HG03432 (cell line): Measurements from ENCODE around the gene SLC6A19.

Experiments used
- ATAC-seq: cut with Tn5 transposase; IDR thresholded peaks from one replicate; pipeline ENCODE4 v1.9.1; 2021; ENCODE audit warnings: mild to moderate bottlenecking, moderate library complexity; ENCODE audit not compliant: unreplicated experiment

Gene SLC6A19

GRCh38 chr5:1208221-1208742 is 6.9 kb downstream of the SLC6A19 start:
- ATAC-seq = no peak

GRCh38 chr5:1208743-1209488 is 7.5 kb downstream of the SLC6A19 start:
- no peak for ATAC-seq

GRCh38 chr5:1209489-1209852 is 8.1 kb downstream of the SLC6A19 start:
- no peak for ATAC-seq

- no peak for ATAC-seq
Measured at GRCh38 chr5:1209896-1210776, 8.7 kb downstream of the SLC6A19 start.

GRCh38 chr5:1210832-1211251 is 9.4 kb downstream of the SLC6A19 start:
- ATAC-seq = no peak

- ATAC-seq = no peak
Measured at GRCh38 chr5:1211701-1212100, 10.3 kb downstream of the SLC6A19 start.

- no peak for ATAC-seq
Measured at GRCh38 chr5:1212271-1212670, 10.9 kb downstream of the SLC6A19 start.

GRCh38 chr5:1212881-1213280 is 11.5 kb downstream of the SLC6A19 start:
- ATAC-seq = no peak

- ATAC-seq = no peak
Measured at GRCh38 chr5:1213508-1214162, 12.2 kb downstream of the SLC6A19 start.

GRCh38 chr5:1214163-1214935 is 13.0 kb downstream of the SLC6A19 start:
- no peak for ATAC-seq

- ATAC-seq = no peak
Measured at GRCh38 chr5:1214936-1215220, 13.5 kb downstream of the SLC6A19 start.

GRCh38 chr5:1215320-1216096 is 14.1 kb downstream of the SLC6A19 start:
- no peak for ATAC-seq

GRCh38 chr5:1216211-1216917 is 15.0 kb downstream of the SLC6A19 start:
- no peak for ATAC-seq

- ATAC-seq = no peak
Measured at GRCh38 chr5:1216918-1217295, 15.5 kb downstream of the SLC6A19 start.

- no peak for ATAC-seq
Measured at GRCh38 chr5:1217596-1218206, 16.3 kb downstream of the SLC6A19 start.

GRCh38 chr5:1218351-1219080 is 17.1 kb downstream of the SLC6A19 start:
- no peak for ATAC-seq

- no peak for ATAC-seq
Measured at GRCh38 chr5:1219098-1219767, 17.8 kb downstream of the SLC6A19 start.

GRCh38 chr5:1219768-1220100 is 18.3 kb downstream of the SLC6A19 start:
- ATAC-seq = no peak
